Head of caudate nucleus (tissue), 42 donors: ENCODE results near the gene CLPX.
A peak's percentile ranks its signal among the peaks of the same experiment; 100 is the strongest.
"Not testable (repeated sequence)": the region's sequence is repeated elsewhere in the genome, so short reads cannot be mapped to it uniquely, and the experiment has no call there.

Source experiments
- DNase-seq, 42 donors: peaks; one replicate each; pipeline versions ENCODE4 v3.0.0 to v3.0.0-alpha.2; 2020 to 2021; ENCODE audit warnings: mixed read lengths in 7 of 42
- intact Hi-C: fragments of 100-400 bp; cut with DNase I; formaldehyde crosslinking; loops from one replicate; pipeline ENCODE4 v1.15.0; 2022

CLPX gene

GRCh38 chr15:65184868-65185717, at the start of gene CLPX:
Gene CLPX, minus strand, starts transcription at chr15:65185342. Its CDS starts 189 bp downstream, at chr15:65185153.
- intact Hi-C loops = loop anchor here (5.0 to 10.0 kb wide), 2 partner anchors 50 to 112 kb away; partner anchors contain the start of genes PDCD7 and RNU5A-1
- DNase-seq = peak; percentile 80 to 95 (median 90)

GRCh38 chr15:65233696-65234095, 48.6 kb upstream of the CLPX start:
- intact Hi-C loops = no loop called here

GRCh38 chr15:65232520-65232919, 47.4 kb upstream of the CLPX start:
- intact Hi-C loops = no loop called here
- no peak for DNase-seq

More at GRCh38 chr15:65233696-65234095, 48.6 kb upstream of the CLPX start:
- no peak for DNase-seq

GRCh38 chr15:65231306-65231705, 46.2 kb upstream of the CLPX start:
- DNase-seq = no peak
- intact Hi-C loops = no loop called here

- DNase-seq, intact Hi-C loops: not testable (repeated sequence)
These were observed 41.8 kb upstream of the CLPX start for GRCh38 chr15:65226901-65227300.

GRCh38 chr15:65226221-65226620, 41.1 kb upstream of the CLPX start:
- intact Hi-C loops = no loop called here
- no peak for DNase-seq

- no peak for DNase-seq
- intact Hi-C loops = no loop called here
These were observed 38.9 kb upstream of the CLPX start for GRCh38 chr15:65223996-65224395.

- intact Hi-C loops = no loop called here
- DNase-seq = no peak
These were observed 37.7 kb upstream of the CLPX start for GRCh38 chr15:65222891-65223290.

- intact Hi-C loops = no loop called here
- DNase-seq = no peak
These were observed 36.6 kb upstream of the CLPX start for GRCh38 chr15:65221697-65222096.

- no peak for DNase-seq
- intact Hi-C loops = no loop called here
These were observed 34.0 kb upstream of the CLPX start for GRCh38 chr15:65219137-65219536.

- no peak for DNase-seq
- intact Hi-C loops = no loop called here
These were observed 32.7 kb upstream of the CLPX start for GRCh38 chr15:65217526-65218482.

GRCh38 chr15:65215496-65215895, 30.4 kb upstream of the CLPX start:
- intact Hi-C loops = no loop called here

GRCh38 chr15:65214010-65214409, 28.9 kb upstream of the CLPX start:
- intact Hi-C loops = no loop called here
- DNase-seq = no peak

More at GRCh38 chr15:65215496-65215895, 30.4 kb upstream of the CLPX start:
- no peak for DNase-seq

GRCh38 chr15:65213241-65213640, 28.1 kb upstream of the CLPX start:
- no peak for DNase-seq
- intact Hi-C loops = no loop called here

GRCh38 chr15:65212097-65212496, 27.0 kb upstream of the CLPX start:
- intact Hi-C loops = no loop called here

GRCh38 chr15:65211482-65211982, 26.4 kb upstream of the CLPX start:
- peak in 15 of 42 donors; percentile 5 to 46 (median 16) for DNase-seq

More at GRCh38 chr15:65212097-65212496, 27.0 kb upstream of the CLPX start:
- no peak for DNase-seq

GRCh38 chr15:65210770-65211481, 25.8 kb upstream of the CLPX start, which contains the start of gene CILP:
Gene CILP, minus strand, starts transcription at chr15:65211473. Its CDS starts 1,718 bp downstream, at chr15:65209755.
- DNase-seq = no peak
- intact Hi-C loops = no loop called here

More at GRCh38 chr15:65211482-65211982, 26.4 kb upstream of the CLPX start:
- intact Hi-C loops = no loop called here
